ENCODE data around the gene ABLIM2. TPM values are rescaled to one million over a fixed set of nuclear protein-coding genes. Genes with fewer than 3 reads are reported as not detected.

ABLIM2 gene
- total RNA-seq, 5 donors from 2014 or later (not counting 1 experiment from before 2014, with no cell fraction given): 2.6 to 7.0 (median 5.5) TPM

DNA sequence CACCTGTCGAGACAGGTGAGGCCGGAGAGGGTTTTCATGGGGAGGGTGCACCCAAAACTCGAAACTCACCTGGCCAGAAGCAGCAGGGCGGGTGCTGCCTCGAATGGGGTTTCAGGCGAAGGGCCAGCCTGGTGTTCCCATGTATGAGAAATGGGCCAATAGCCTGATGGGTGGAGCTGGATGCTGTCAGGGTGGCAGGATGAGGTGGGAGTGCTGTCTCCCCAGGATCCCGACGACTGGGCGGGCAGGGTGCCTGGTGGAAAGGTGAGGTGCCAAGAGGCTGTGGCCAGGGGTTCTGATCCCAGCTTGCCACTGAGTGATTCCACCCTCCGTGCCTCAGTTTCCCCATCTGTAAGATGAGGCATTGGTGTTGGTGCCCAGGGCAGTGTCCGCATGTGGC, 23.7 kb upstream of the ABLIM2 start:
- WGBS (ENCODE audit: insufficient coverage): 88% methylated on average over 11 of the region's 11 CpGs
- POLR2A ChIA-PET: no interaction called here

DNA sequence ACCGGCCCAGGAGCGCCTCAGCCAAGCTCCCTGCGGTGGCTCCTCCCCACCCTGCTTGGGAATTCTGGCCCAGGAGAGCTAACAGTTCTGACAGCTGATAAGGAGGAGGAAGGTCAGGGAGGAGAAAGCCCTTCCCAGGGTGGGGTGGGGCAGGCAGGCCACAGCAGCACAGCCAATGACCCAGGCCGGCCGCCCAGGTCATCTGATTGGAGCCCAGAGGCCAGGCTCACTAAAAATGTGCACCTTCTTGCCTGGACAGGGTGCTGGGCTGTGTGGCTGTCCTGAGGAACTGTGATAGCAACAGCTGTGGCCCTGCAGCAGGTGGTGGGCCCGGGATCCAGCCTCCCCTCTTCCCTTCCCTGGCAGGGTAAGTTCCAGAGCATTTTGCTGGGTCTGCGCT, 23.2 kb upstream of the ABLIM2 start:
- no peak overlapping the region for H3K4me3 Mint-ChIP-seq
- no peaks in the 10 kb centered on the region for H3K9me3 Mint-ChIP-seq
- 95% methylated on average over 6 of the region's 7 CpGs for WGBS (ENCODE audit: insufficient coverage)
- DNase-seq (no peak), ATAC-seq (replicated peaks in 1 of 4) (no peak)
- H3K27ac Mint-ChIP-seq: no peak overlapping the region
- no peak overlapping the region for H3K27ac ChIP-seq (ENCODE audit: low read length)
- H3K36me3 ChIP-seq (ENCODE audit: control insufficient read depth in 2 of 2, extremely low read depth in 1 of 2, insufficient read depth in 1 of 2, low read length in 1 of 2): no peaks in the 10 kb centered on the region
- no peaks in the 10 kb centered on the region for H3K27me3 Mint-ChIP-seq
- H3K27me3 ChIP-seq (replicated peaks in 1 of 2; ENCODE audit: control insufficient read depth in 2 of 2, extremely low read depth in 1 of 2, insufficient read depth in 2 of 2, low read length in 1 of 2): peaks cover 0 to 4% of the 10 kb centered on the region in 2 experiments
- ChIA-PET CTCF (no interaction called here), POLR2A (no interaction called here)
- no peaks in the 10 kb centered on the region for H3K36me3 Mint-ChIP-seq
- no peaks in the 10 kb centered on the region for H3K4me1 ChIP-seq (ENCODE audit: control insufficient read depth in 1 of 2, extremely low read depth in 1 of 2, insufficient read depth in 2 of 2, low read length in 2 of 2)
- no peaks in the 10 kb centered on the region for H3K9me3 ChIP-seq
- H3K4me1 Mint-ChIP-seq: peaks cover 0 to 1% (median 0%) of the 10 kb centered on the region in 3 donors
- no peak overlapping the region for H3K4me3 ChIP-seq (ENCODE audit: control insufficient read depth in 1 of 2, extremely low read depth in 1 of 2, low read length in 1 of 2)

More for the DNA sequence above, 23.7 kb upstream of the ABLIM2 start:
- Histone ChIP-seq H3K27me3 (replicated peaks in 1 of 2; ENCODE audit: control insufficient read depth in 2 of 2, extremely low read depth in 1 of 2, insufficient read depth in 2 of 2, low read length in 1 of 2) (peaks cover 0 to 3% of the 10 kb centered on the region in 2 experiments), H3K4me3 (ENCODE audit: control insufficient read depth in 1 of 2, extremely low read depth in 1 of 2, low read length in 1 of 2) (no peak overlapping the region), H3K27ac (ENCODE audit: low read length) (no peak overlapping the region), H3K4me1 (ENCODE audit: control insufficient read depth in 1 of 2, extremely low read depth in 1 of 2, insufficient read depth in 2 of 2, low read length in 2 of 2) (no peaks in the 10 kb centered on the region), H3K9me3 (no peaks in the 10 kb centered on the region), H3K36me3 (ENCODE audit: control insufficient read depth in 2 of 2, extremely low read depth in 1 of 2, insufficient read depth in 1 of 2, low read length in 1 of 2) (no peaks in the 10 kb centered on the region)
- Mint-ChIP-seq H3K4me3 (no peak overlapping the region), H3K27me3 (no peaks in the 10 kb centered on the region), H3K9me3 (no peaks in the 10 kb centered on the region), H3K36me3 (no peaks in the 10 kb centered on the region), H3K27ac (no peak overlapping the region), H3K4me1 (no peaks in the 10 kb centered on the region)
- CTCF ChIA-PET: no interaction called here
- ATAC-seq (replicated peaks in 1 of 4) (no peak), DNase-seq (no peak)

DNA sequence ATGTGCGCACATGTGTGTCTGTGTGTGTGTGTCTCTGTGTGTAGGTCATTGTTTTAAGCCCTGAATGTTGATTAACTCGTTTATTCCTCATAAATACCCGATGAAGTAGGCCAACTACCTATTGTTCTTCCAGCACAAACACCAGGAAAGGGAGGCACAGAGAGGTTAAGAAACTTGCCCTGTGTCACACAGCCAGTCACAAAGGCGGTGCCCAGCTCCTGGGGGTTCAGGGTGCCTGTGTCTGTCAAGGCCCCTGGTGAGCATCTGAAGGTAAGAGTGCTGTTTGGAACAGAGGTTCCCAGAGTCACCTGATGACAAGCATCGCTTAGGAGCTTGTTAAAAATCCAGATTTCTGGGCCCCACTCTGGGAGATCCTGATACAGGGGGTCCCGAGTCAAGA, 22.5 kb upstream of the ABLIM2 start:
- H3K27me3 ChIP-seq (replicated peaks in 1 of 2; ENCODE audit: control insufficient read depth in 2 of 2, extremely low read depth in 1 of 2, insufficient read depth in 2 of 2, low read length in 1 of 2): peaks cover 0 to 10% of the 10 kb centered on the region in 2 experiments
- POLR2A ChIA-PET: no interaction called here
- ATAC-seq (replicated peaks in 1 of 4): no peak
- CTCF ChIA-PET: no interaction called here
- 93% methylated on average over 3 of the region's 6 CpGs for WGBS (ENCODE audit: insufficient coverage)
- DNase-seq: no peak
- no peaks in the 10 kb centered on the region for H3K9me3 Mint-ChIP-seq
- H3K4me1 Mint-ChIP-seq: peaks cover 0 to 2% (median 0%) of the 10 kb centered on the region in 3 donors
- H3K36me3 ChIP-seq (ENCODE audit: control insufficient read depth in 2 of 2, extremely low read depth in 1 of 2, insufficient read depth in 1 of 2, low read length in 1 of 2): no peaks in the 10 kb centered on the region
- H3K9me3 ChIP-seq: no peaks in the 10 kb centered on the region
- no peak overlapping the region for H3K27ac ChIP-seq (ENCODE audit: low read length)
- no peaks in the 10 kb centered on the region for H3K36me3 Mint-ChIP-seq
- no peak overlapping the region for H3K4me3 Mint-ChIP-seq
- no peaks in the 10 kb centered on the region for H3K4me1 ChIP-seq (ENCODE audit: control insufficient read depth in 1 of 2, extremely low read depth in 1 of 2, insufficient read depth in 2 of 2, low read length in 2 of 2)
- H3K27ac Mint-ChIP-seq: no peak overlapping the region
- no peak overlapping the region for H3K4me3 ChIP-seq (ENCODE audit: control insufficient read depth in 1 of 2, extremely low read depth in 1 of 2, low read length in 1 of 2)
- H3K27me3 Mint-ChIP-seq: no peaks in the 10 kb centered on the region

DNA sequence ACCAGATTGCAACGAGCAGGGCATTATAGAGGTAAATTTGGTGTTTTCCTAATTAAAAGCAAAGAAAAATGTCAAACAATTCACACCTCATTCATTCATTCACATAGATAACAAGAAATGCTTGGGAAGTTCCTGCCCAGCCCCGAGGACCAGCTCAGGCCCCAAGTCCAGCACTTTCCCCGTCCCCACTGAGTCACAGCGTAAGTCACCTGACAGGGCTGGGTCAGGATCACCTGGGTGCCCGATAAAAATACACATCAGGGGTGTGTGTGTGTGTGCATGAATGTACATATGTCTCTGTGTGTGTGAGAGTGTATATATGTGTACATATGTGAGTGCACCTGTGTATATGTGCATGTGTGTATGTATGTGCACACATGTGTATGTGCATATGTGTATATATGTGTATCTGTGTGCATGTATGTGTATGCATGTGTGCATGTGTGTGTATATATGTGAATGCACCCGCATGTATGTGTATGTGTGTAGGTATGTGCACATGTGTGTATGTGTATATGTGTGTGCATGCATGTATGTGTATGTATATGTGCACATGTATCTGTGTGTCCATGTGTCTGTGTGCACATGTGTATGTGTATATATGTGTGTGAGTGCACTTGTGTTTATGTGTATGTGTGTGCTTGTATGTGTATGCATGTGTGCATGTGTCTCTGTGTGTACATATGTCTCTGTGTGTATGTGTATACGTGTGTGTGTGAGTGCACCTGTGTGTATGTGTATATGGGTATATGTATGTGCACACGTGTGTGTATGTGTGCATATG, 21.9 kb upstream of the ABLIM2 start:
- H3K27me3 ChIP-seq (replicated peaks in 1 of 2; ENCODE audit: control insufficient read depth in 2 of 2, extremely low read depth in 1 of 2, insufficient read depth in 2 of 2, low read length in 1 of 2): peaks cover 0 to 10% of the 10 kb centered on the region in 2 experiments
- H3K36me3 ChIP-seq (ENCODE audit: control insufficient read depth in 2 of 2, extremely low read depth in 1 of 2, insufficient read depth in 1 of 2, low read length in 1 of 2): no peaks in the 10 kb centered on the region
- ChIA-PET CTCF (no interaction called here), POLR2A (no interaction called here)
- Mint-ChIP-seq H3K4me1 (peaks cover 0 to 2% (median 0%) of the 10 kb centered on the region in 3 donors), H3K9me3 (no peaks in the 10 kb centered on the region), H3K27ac (no peak overlapping the region), H3K4me3 (no peak overlapping the region), H3K27me3 (no peaks in the 10 kb centered on the region), H3K36me3 (no peaks in the 10 kb centered on the region)
- no peak for DNase-seq
- no peak overlapping the region for H3K27ac ChIP-seq (ENCODE audit: low read length)
- H3K9me3 ChIP-seq: no peaks in the 10 kb centered on the region
- ATAC-seq (replicated peaks in 1 of 4): no peak
- H3K4me3 ChIP-seq (ENCODE audit: control insufficient read depth in 1 of 2, extremely low read depth in 1 of 2, low read length in 1 of 2): no peak overlapping the region
- no peaks in the 10 kb centered on the region for H3K4me1 ChIP-seq (ENCODE audit: control insufficient read depth in 1 of 2, extremely low read depth in 1 of 2, insufficient read depth in 2 of 2, low read length in 2 of 2)
- 84% methylated on average over 7 of the region's 8 CpGs for WGBS (ENCODE audit: insufficient coverage)

DNA sequence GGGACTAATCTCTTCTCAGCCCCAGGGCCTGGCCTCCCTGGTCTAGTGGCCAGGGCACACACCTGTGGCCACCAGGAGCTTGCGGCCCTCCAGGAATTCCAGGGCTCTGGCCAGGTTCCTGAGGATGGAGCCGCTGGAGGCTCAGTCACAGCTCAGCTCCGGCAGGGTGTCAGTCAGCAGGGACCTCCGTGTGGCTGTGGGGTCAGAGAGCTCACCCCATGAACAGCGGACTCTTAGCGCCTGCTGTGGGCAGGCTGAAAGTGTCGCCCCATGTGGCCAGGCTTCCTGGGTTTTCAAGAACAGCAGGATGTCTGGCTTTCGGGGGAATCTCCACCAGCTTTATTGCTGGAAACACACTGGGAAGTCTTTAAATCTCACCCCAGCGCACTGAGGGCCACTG, 21.2 kb upstream of the ABLIM2 start:
- no peak for ATAC-seq (replicated peaks in 1 of 4)

DNA sequence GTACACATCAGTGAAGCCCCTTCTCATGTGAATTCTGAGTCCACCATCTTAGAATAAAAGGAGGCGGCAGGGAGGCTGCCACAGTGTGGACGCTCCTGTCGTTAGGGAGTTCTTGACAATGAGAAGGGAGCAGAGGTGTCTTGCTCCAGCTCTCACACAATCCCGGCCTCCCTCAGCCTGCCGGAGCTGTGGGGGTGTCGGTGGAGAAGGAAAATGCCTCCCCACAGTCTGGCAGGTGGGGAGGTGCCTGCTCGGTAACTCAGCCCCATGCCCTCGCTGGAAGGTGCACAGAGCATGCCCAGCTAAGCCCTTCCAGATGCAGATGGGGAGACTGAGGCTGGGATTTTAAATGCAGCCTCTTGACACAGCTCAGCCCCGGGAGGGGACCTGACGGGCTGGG, 20.5 kb upstream of the ABLIM2 start:
- DNase-seq: no peak
- no peak overlapping the region for H3K4me3 ChIP-seq (ENCODE audit: control insufficient read depth in 1 of 2, extremely low read depth in 1 of 2, low read length in 1 of 2)
- no peaks in the 10 kb centered on the region for H3K36me3 ChIP-seq (ENCODE audit: control insufficient read depth in 2 of 2, extremely low read depth in 1 of 2, insufficient read depth in 1 of 2, low read length in 1 of 2)
- CTCF ChIA-PET: interaction anchor here in 1 of 2 donors (0.6 kb wide), 1 partner anchor 8 kb away, joined by 6 read pairs; no protein-coding TSS in a partner anchor
- H3K9me3 Mint-ChIP-seq: no peaks in the 10 kb centered on the region
- WGBS (ENCODE audit: insufficient coverage): 73% methylated on average over 4 of the region's 10 CpGs
- ATAC-seq (replicated peaks in 1 of 4): no peak
- H3K4me1 ChIP-seq (ENCODE audit: control insufficient read depth in 1 of 2, extremely low read depth in 1 of 2, insufficient read depth in 2 of 2, low read length in 2 of 2): no peaks in the 10 kb centered on the region
- no peak overlapping the region for H3K27ac Mint-ChIP-seq
- H3K4me3 Mint-ChIP-seq: no peak overlapping the region
- H3K27ac ChIP-seq (ENCODE audit: low read length): no peak overlapping the region
- H3K4me1 Mint-ChIP-seq: peaks cover 0 to 2% (median 0%) of the 10 kb centered on the region in 3 donors
- peaks cover 0 to 11% of the 10 kb centered on the region in 2 experiments for H3K27me3 ChIP-seq (replicated peaks in 1 of 2; ENCODE audit: control insufficient read depth in 2 of 2, extremely low read depth in 1 of 2, insufficient read depth in 2 of 2, low read length in 1 of 2)
- POLR2A ChIA-PET: no interaction called here
- no peaks in the 10 kb centered on the region for H3K9me3 ChIP-seq
- H3K27me3 Mint-ChIP-seq: no peaks in the 10 kb centered on the region
- no peaks in the 10 kb centered on the region for H3K36me3 Mint-ChIP-seq

More for the DNA sequence above, 21.2 kb upstream of the ABLIM2 start:
- Mint-ChIP-seq H3K9me3 (no peaks in the 10 kb centered on the region), H3K27me3 (no peaks in the 10 kb centered on the region), H3K4me1 (peaks cover 0 to 2% (median 0%) of the 10 kb centered on the region in 3 donors), H3K4me3 (no peak overlapping the region), H3K36me3 (no peaks in the 10 kb centered on the region), H3K27ac (no peak overlapping the region)
- Histone ChIP-seq H3K9me3 (no peaks in the 10 kb centered on the region), H3K27me3 (replicated peaks in 1 of 2; ENCODE audit: control insufficient read depth in 2 of 2, extremely low read depth in 1 of 2, insufficient read depth in 2 of 2, low read length in 1 of 2) (peaks cover 0 to 10% of the 10 kb centered on the region in 2 experiments), H3K4me3 (ENCODE audit: control insufficient read depth in 1 of 2, extremely low read depth in 1 of 2, low read length in 1 of 2) (no peak overlapping the region), H3K36me3 (ENCODE audit: control insufficient read depth in 2 of 2, extremely low read depth in 1 of 2, insufficient read depth in 1 of 2, low read length in 1 of 2) (no peaks in the 10 kb centered on the region), H3K27ac (ENCODE audit: low read length) (no peak overlapping the region), H3K4me1 (ENCODE audit: control insufficient read depth in 1 of 2, extremely low read depth in 1 of 2, insufficient read depth in 2 of 2, low read length in 2 of 2) (no peaks in the 10 kb centered on the region)
- CTCF ChIA-PET: interaction anchor here in 1 of 2 donors (0.6 kb wide), 1 partner anchor 9 kb away, joined by 6 read pairs; no protein-coding TSS in a partner anchor
- no peak for DNase-seq
- 80% methylated on average over 7 of the region's 9 CpGs for WGBS (ENCODE audit: insufficient coverage)
- POLR2A ChIA-PET: no interaction called here
